Mesendoderm (in vitro differentiated cells): ENCODE measurements around the gene DYNC1I1.

Source experiments
- DNase-seq: peaks from one replicate; pipeline ENCODE4 v3.0.0; 2013
- H2AK5ac ChIP-seq: 2 replicates; pipeline ENCODE4 v1.6.1; 2013; ENCODE audit warnings: low read length, inconsistent platforms
- H2BK120ac ChIP-seq: 2 replicates; pipeline ENCODE4 v1.6.1; 2013; ENCODE audit warnings: low read depth, mild to moderate bottlenecking, low read length, moderate library complexity, mixed read lengths
- H2BK15ac ChIP-seq: replicated peaks from 2 replicates; pipeline ENCODE4 v1.6.1; 2013; ENCODE audit warnings: low read depth, mild to moderate bottlenecking, moderate library complexity
- H2BK5ac ChIP-seq: 2 replicates; pipeline ENCODE4 v1.6.1; 2013; ENCODE audit warnings: low read length, inconsistent platforms
- H3K18ac ChIP-seq: 2 replicates; pipeline ENCODE4 v1.6.1; 2013; ENCODE audit warnings: mild to moderate bottlenecking, low read length, mixed read lengths
- H3K23ac ChIP-seq: one replicate; pipeline ENCODE4 v1.6.1; 2013; ENCODE audit warnings: low read length
- H3K27ac ChIP-seq: 2 replicates; pipeline ENCODE4 v1.5.1; 2013; ENCODE audit warnings: low read depth, mild to moderate bottlenecking, inconsistent platforms, low read length, moderate library complexity
- H3K27me3 ChIP-seq: 2 replicates; pipeline ENCODE4 v1.6.1; 2013; ENCODE audit warnings: low read length, control low read depth, mild to moderate bottlenecking, inconsistent platforms; ENCODE audit not compliant: insufficient read depth, poor library complexity
- H3K36me3 ChIP-seq: 2 replicates; pipeline ENCODE4 v1.6.1; 2013; ENCODE audit warnings: low read length, inconsistent platforms; ENCODE audit not compliant: control insufficient read depth, insufficient read depth
- H3K4ac ChIP-seq: one replicate; pipeline ENCODE4 v1.6.1; 2013; ENCODE audit warnings: low read depth, mild to moderate bottlenecking, low read length, moderate library complexity
- H3K4me1 ChIP-seq: 2 replicates; pipeline ENCODE4 v1.6.1; 2013; ENCODE audit warnings: low read depth, low read length, inconsistent platforms; ENCODE audit not compliant: control insufficient read depth
- H3K4me2 ChIP-seq: 2 replicates; pipeline ENCODE4 v1.6.1; 2013; ENCODE audit warnings: low read length
- H3K4me3 ChIP-seq: 2 replicates; pipeline ENCODE4 v1.5.1; 2013; ENCODE audit warnings: mild to moderate bottlenecking, low read length
- H3K56ac ChIP-seq: one replicate; pipeline ENCODE4 v1.6.1; 2013; ENCODE audit warnings: low read length
- H3K79me1 ChIP-seq: 2 replicates; pipeline ENCODE4 v1.6.1; 2013; ENCODE audit warnings: low read length, inconsistent platforms
- H3K79me2 ChIP-seq: 2 replicates; pipeline ENCODE4 v1.6.1; 2013; ENCODE audit warnings: mild to moderate bottlenecking, low read length; ENCODE audit not compliant: control insufficient read depth, insufficient read depth
- H3K9ac ChIP-seq: 2 replicates; pipeline ENCODE4 v1.6.1; 2013; ENCODE audit warnings: low read length, inconsistent platforms
- H4K5ac ChIP-seq: one replicate; pipeline ENCODE4 v1.6.1; 2013; ENCODE audit warnings: low read length
- H4K8ac ChIP-seq: one replicate; pipeline ENCODE4 v1.6.1; 2013; ENCODE audit warnings: low read depth, mild to moderate bottlenecking, control low read depth, low read length, moderate library complexity
- WGBS: extraction: QIAGEN DNeasy Blood & Tissue Kit; methylation state at CpG from one replicate; pipeline ENCODE4 v1.1.7; 2013; ENCODE audit warnings: low lambda C conversion rate, missing lambda C conversion rate; ENCODE audit not compliant: insufficient coverage; ENCODE audit errors: extremely low coverage; 5-methylcytosine and 5-hydroxymethylcytosine counted together

DYNC1I1 gene

GRCh38 chr7:96084881-96085553, 312.7 kb downstream of the DYNC1I1 start:
- no CpG with 5 or more reads among the region's 1 CpG for WGBS

DNA sequence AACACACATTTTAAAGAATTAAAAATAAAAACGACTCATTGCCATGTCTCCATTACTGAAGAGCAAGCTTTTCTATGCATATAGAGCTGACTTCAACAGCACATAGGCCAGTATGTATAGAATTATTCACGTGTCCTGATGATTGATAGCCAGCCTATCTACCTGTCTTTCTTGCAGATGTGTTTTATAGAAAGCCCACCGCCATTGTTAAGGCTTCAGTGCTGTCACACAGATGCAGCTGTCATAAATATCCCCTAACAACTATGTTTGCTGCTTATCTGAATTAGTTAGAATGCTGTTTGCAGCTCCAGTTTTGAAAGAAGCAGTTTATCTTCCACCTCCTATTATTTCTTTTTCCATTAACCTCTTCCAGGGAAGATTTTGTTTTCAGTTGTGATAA, 313.6 kb downstream of the DYNC1I1 start:
- H2BK120ac ChIP-seq, result no peak overlapping the region
- no peak overlapping the region for H4K8ac ChIP-seq
- no peak overlapping the region for H3K4me3 ChIP-seq
- no peaks in the 10 kb centered on the region for H3K27me3 ChIP-seq
- H3K56ac ChIP-seq, result no peak overlapping the region
- H3K23ac ChIP-seq, result no peak overlapping the region
- H3K79me2 ChIP-seq, result no peaks in the 10 kb centered on the region
- H2BK5ac ChIP-seq, result no peak overlapping the region
- H3K4me2 ChIP-seq, result no peak overlapping the region
- no peaks in the 10 kb centered on the region for H3K4me1 ChIP-seq
- no peak for DNase-seq
- no peak overlapping the region for H3K9ac ChIP-seq
- H3K18ac ChIP-seq, result no peak overlapping the region
- H2BK15ac ChIP-seq, result no peak overlapping the region
- H4K5ac ChIP-seq, result no peak overlapping the region
- no peak overlapping the region for H3K4ac ChIP-seq
- H3K79me1 ChIP-seq, result no peaks in the 10 kb centered on the region
- H3K27ac ChIP-seq, result no peak overlapping the region
- no peaks in the 10 kb centered on the region for H3K36me3 ChIP-seq
- H2AK5ac ChIP-seq, result no peak overlapping the region
- WGBS, result no CpG with 5 or more reads among the region's 3 CpGs

More at GRCh38 chr7:96084881-96085553, 312.7 kb downstream of the DYNC1I1 start:
- Histone ChIP-seq H3K18ac (no peak overlapping the region), H3K27me3 (no peaks in the 10 kb centered on the region), H4K5ac (no peak overlapping the region), H3K4me3 (no peak overlapping the region), H3K4me1 (no peaks in the 10 kb centered on the region), H3K27ac (no peak overlapping the region), H3K56ac (no peak overlapping the region), H3K23ac (no peak overlapping the region), H3K4me2 (no peak overlapping the region), H3K79me1 (no peaks in the 10 kb centered on the region), H2BK120ac (no peak overlapping the region), H3K9ac (no peak overlapping the region), H4K8ac (no peak overlapping the region), H3K79me2 (no peaks in the 10 kb centered on the region), H2AK5ac (no peak overlapping the region), H3K36me3 (no peaks in the 10 kb centered on the region), H2BK5ac (no peak overlapping the region), H2BK15ac (no peak overlapping the region), H3K4ac (no peak overlapping the region)
- DNase-seq, result no peak

GRCh38 chr7:96088579-96088978, 316.2 kb downstream of the DYNC1I1 start:
- no peaks in the 10 kb centered on the region for H3K79me1 ChIP-seq
- no peak for DNase-seq
- H2BK120ac ChIP-seq, result no peak overlapping the region
- no peaks in the 10 kb centered on the region for H3K79me2 ChIP-seq
- no peak overlapping the region for H3K27ac ChIP-seq
- no peak overlapping the region for H4K8ac ChIP-seq
- H2BK5ac ChIP-seq, result no peak overlapping the region
- H3K9ac ChIP-seq, result no peak overlapping the region
- H3K18ac ChIP-seq, result no peak overlapping the region
- H3K4ac ChIP-seq, result no peak overlapping the region
- no peak overlapping the region for H3K23ac ChIP-seq
- no peak overlapping the region for H3K4me3 ChIP-seq
- no peaks in the 10 kb centered on the region for H3K27me3 ChIP-seq
- no peak overlapping the region for H2BK15ac ChIP-seq
- no peaks in the 10 kb centered on the region for H3K36me3 ChIP-seq
- no CpG with 5 or more reads among the region's 5 CpGs for WGBS
- no peak overlapping the region for H3K56ac ChIP-seq
- no peak overlapping the region for H3K4me2 ChIP-seq
- H2AK5ac ChIP-seq, result no peak overlapping the region
- no peaks in the 10 kb centered on the region for H3K4me1 ChIP-seq
- H4K5ac ChIP-seq, result no peak overlapping the region

DNA sequence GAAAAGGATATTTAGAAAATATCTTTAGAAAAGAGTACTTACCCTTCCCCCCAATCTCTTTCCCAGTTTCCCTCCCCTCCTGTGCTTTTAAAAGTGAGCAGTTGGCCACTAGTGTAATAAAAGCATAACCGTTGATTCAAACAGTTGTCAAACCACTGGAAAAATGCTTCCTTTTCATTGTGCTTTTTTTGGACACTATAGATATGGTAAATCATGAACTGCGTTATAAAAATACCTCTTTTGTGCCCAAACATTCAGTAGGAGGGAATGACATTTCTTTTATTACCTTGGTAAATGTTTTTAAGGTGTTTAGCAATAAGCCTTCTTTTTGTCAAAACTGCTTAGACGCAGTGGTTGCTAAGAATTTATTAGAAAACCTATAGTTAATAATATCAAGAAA, 317.2 kb downstream of the DYNC1I1 start:
- no peak overlapping the region for H2BK15ac ChIP-seq
- no peaks in the 10 kb centered on the region for H3K4me1 ChIP-seq
- WGBS, result no CpG with 5 or more reads among the region's 3 CpGs
- H2AK5ac ChIP-seq, result no peak overlapping the region
- H3K27me3 ChIP-seq, result no peaks in the 10 kb centered on the region
- H2BK120ac ChIP-seq, result no peak overlapping the region
- no peak overlapping the region for H4K8ac ChIP-seq
- no peak for DNase-seq
- H3K23ac ChIP-seq, result no peak overlapping the region
- no peak overlapping the region for H3K4me2 ChIP-seq
- H3K79me2 ChIP-seq, result no peaks in the 10 kb centered on the region
- H3K9ac ChIP-seq, result no peak overlapping the region
- H3K56ac ChIP-seq, result no peak overlapping the region
- H4K5ac ChIP-seq, result no peak overlapping the region
- no peak overlapping the region for H3K4me3 ChIP-seq
- H3K27ac ChIP-seq, result no peak overlapping the region
- H3K79me1 ChIP-seq, result no peaks in the 10 kb centered on the region
- H3K4ac ChIP-seq, result no peak overlapping the region
- H3K36me3 ChIP-seq, result no peaks in the 10 kb centered on the region
- no peak overlapping the region for H3K18ac ChIP-seq
- H2BK5ac ChIP-seq, result no peak overlapping the region

GRCh38 chr7:96090756-96091155, 318.4 kb downstream of the DYNC1I1 start:
- H3K4ac ChIP-seq, result no peak overlapping the region
- H2BK5ac ChIP-seq, result no peak overlapping the region
- no peak overlapping the region for H2BK15ac ChIP-seq
- no peak overlapping the region for H3K4me2 ChIP-seq
- H3K79me2 ChIP-seq, result no peaks in the 10 kb centered on the region
- no peak overlapping the region for H2AK5ac ChIP-seq
- no peaks in the 10 kb centered on the region for H3K27me3 ChIP-seq
- no peaks in the 10 kb centered on the region for H3K4me1 ChIP-seq
- H4K8ac ChIP-seq, result no peak overlapping the region
- no peak for DNase-seq
- WGBS, result no CpG with 5 or more reads among the region's 6 CpGs
- H4K5ac ChIP-seq, result no peak overlapping the region
- no peak overlapping the region for H3K56ac ChIP-seq
- no peak overlapping the region for H2BK120ac ChIP-seq
- H3K23ac ChIP-seq, result no peak overlapping the region
- no peak overlapping the region for H3K27ac ChIP-seq
- no peaks in the 10 kb centered on the region for H3K79me1 ChIP-seq
- no peak overlapping the region for H3K18ac ChIP-seq
- H3K9ac ChIP-seq, result no peak overlapping the region
- H3K4me3 ChIP-seq, result no peak overlapping the region
- no peaks in the 10 kb centered on the region for H3K36me3 ChIP-seq

DNA sequence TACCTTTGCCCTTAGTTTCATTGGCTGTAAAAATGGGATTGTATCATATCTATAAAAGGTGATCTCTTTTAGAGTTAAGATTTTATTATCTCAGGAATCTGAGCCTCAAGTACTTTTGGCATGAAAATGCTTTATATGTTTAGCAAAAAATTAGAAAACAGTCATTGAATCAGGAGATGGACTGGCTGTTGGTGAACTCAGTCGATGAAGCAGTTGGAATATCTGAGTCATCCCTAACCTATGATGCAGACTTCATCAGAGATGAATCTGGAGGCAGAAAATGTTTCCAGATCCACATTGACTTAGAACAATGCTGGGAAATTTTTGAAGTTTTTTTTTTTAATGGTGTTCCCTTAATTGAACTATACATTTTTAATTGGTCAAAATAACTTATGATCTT, 321.1 kb downstream of the DYNC1I1 start:
- no peak overlapping the region for H3K4me2 ChIP-seq
- H4K5ac ChIP-seq, result no peak overlapping the region
- no peak overlapping the region for H4K8ac ChIP-seq
- H3K23ac ChIP-seq, result no peak overlapping the region
- H3K56ac ChIP-seq, result no peak overlapping the region
- H2BK15ac ChIP-seq, result no peak overlapping the region
- no peak overlapping the region for H2BK120ac ChIP-seq
- WGBS, result no CpG with 5 or more reads among the region's 1 CpG
- H3K36me3 ChIP-seq, result no peaks in the 10 kb centered on the region
- no peaks in the 10 kb centered on the region for H3K27me3 ChIP-seq
- no peak overlapping the region for H3K4ac ChIP-seq
- no peak overlapping the region for H2BK5ac ChIP-seq
- H3K79me2 ChIP-seq, result no peaks in the 10 kb centered on the region
- no peak overlapping the region for H3K18ac ChIP-seq
- no peak overlapping the region for H3K4me3 ChIP-seq
- no peak overlapping the region for H2AK5ac ChIP-seq
- no peaks in the 10 kb centered on the region for H3K79me1 ChIP-seq
- no peak overlapping the region for H3K9ac ChIP-seq
- H3K27ac ChIP-seq, result no peak overlapping the region
- DNase-seq, result no peak
- H3K4me1 ChIP-seq, result no peaks in the 10 kb centered on the region
